BJ (cell line): Measurements from ENCODE around the gene WAC. TPM values are rescaled to one million over a fixed set of nuclear protein-coding genes. Genes with fewer than 3 reads are reported as not detected.
"Not testable (repeated sequence)": the region's sequence is repeated elsewhere in the genome, so short reads cannot be mapped to it uniquely, and the experiment has no call there.

Experiments used
- CTCF ChIA-PET: fragments of 350-600 bp; formaldehyde crosslinking; extraction: SDS; loops from one replicate; lab custom pipeline; 2021; ENCODE audit warnings: antibody characterized with exemption, inconsistent platforms; lab: Yijun Ruan, JAX
- POLR2A ChIA-PET: fragments of 300-600 bp; sonication (Branson Sonifier 250); formaldehyde crosslinking; extraction: SDS; loops from one replicate; lab custom pipeline; 2021; ENCODE audit warnings: antibody characterized with exemption; lab: Charles Lee
- DNase-seq: peaks from one replicate; pipeline ENCODE4 v3.0.0-alpha.2; 2011; ENCODE audit warnings: low read depth
- H3K27me3 ChIP-seq: 2 replicates; pipeline ENCODE4 v1.6.0; 2011; ENCODE audit warnings: low read length; ENCODE audit not compliant: control insufficient read depth, insufficient read depth
- H3K36me3 ChIP-seq: 2 replicates; pipeline ENCODE4 v1.5.1; 2011; ENCODE audit warnings: low read length; ENCODE audit not compliant: control insufficient read depth, insufficient read depth
- H3K4me3 ChIP-seq: 2 replicates; pipeline ENCODE4 v1.5.1; 2011; ENCODE audit warnings: low read depth, mild to moderate bottlenecking, control low read depth, low read length
- CTCF ChIP-seq: IDR thresholded peaks from 2 replicates; pipeline ENCODE4 v1.5.1; 2011; ENCODE audit warnings: low read depth, mild to moderate bottlenecking, control low read depth, inconsistent platforms, low read length, moderate library complexity; ENCODE audit not compliant: insufficient read depth
- polyA minus RNA-seq: library from RNA; depleted of rRNA, polyadenylated mRNA; stranded (reverse); fragments of >200 nt; gene quantifications from 2 replicates; pipeline ENCODE4 v1.2.3, GENCODE V29; 2011; rRNA and poly(A)+ RNA removed
- polyA plus RNA-seq: library from polyadenylated mRNA; depleted of rRNA; stranded (reverse); fragments of >200 nt; gene quantifications from 2 replicates; pipeline ENCODE4 v1.2.3, GENCODE V29; 2011; rRNA removed

WAC gene
- polyA plus RNA-seq (47.7 and 78.7 TPM in 2 replicates), polyA minus RNA-seq (41.6 and 58.3 TPM in 2 replicates)

- H3K4me3 ChIP-seq: peak within 1 kb of the TSS; percentile 97
- CTCF ChIA-PET: interaction anchor here (0.8 to 1.1 kb wide), 5 partner anchors 9 to 104 kb away, joined by 3 read pairs; no protein-coding TSS in a partner anchor
- H3K36me3 ChIP-seq: peaks cover 10% of the 10 kb centered on the region
- H3K27me3 ChIP-seq: no peaks in the 10 kb centered on the region
- peak; percentile 27 for TF ChIP-seq CTCF
- POLR2A ChIA-PET: no interaction called here
- DNase-seq: peak; percentile 51
These were observed at the start of gene WAC for GRCh38 chr10:28532337-28533185. WAC (plus strand) TSS chr10:28533118; CDS start chr10:28533580, 462 bp downstream.

GRCh38 chr10:28489206-28489605 is 43.7 kb upstream of the WAC start:
- ChIA-PET CTCF (interaction anchor here (0.7 to 1.2 kb wide), 2 partner anchors 25 to 101 kb away, joined by 3 read pairs; no protein-coding TSS in a partner anchor), POLR2A (no interaction called here)
- no peak for DNase-seq
- Histone ChIP-seq H3K27me3 (peaks cover 3% of the 10 kb centered on the region; the same call in 1 of the 2 replicates), H3K4me3 (no peak overlapping the region), H3K36me3 (no peaks in the 10 kb centered on the region)
- TF ChIP-seq CTCF: no peak

GRCh38 chr10:28490256-28490865 is 42.6 kb upstream of the WAC start:
- POLR2A ChIA-PET, H3K36me3 ChIP-seq, H3K27me3 ChIP-seq, DNase-seq, H3K4me3 ChIP-seq, CTCF ChIA-PET: not testable (repeated sequence)

- DNase-seq: no peak
- ChIA-PET CTCF (interaction anchor here (0.6 to 1.0 kb wide), 2 partner anchors 14 to 177 kb away, joined by 3 read pairs; no protein-coding TSS in a partner anchor), POLR2A (no interaction called here)
- Histone ChIP-seq H3K36me3 (no peaks in the 10 kb centered on the region), H3K4me3 (no peak overlapping the region), H3K27me3 (peaks cover 4% of the 10 kb centered on the region)
- no peak for TF ChIP-seq CTCF
These were observed 40.6 kb upstream of the WAC start for GRCh38 chr10:28492116-28492920.

- TF ChIP-seq CTCF: no peak
- H3K36me3 ChIP-seq: no peaks in the 10 kb centered on the region
- POLR2A ChIA-PET: no interaction called here
- no peak for DNase-seq
- no peak overlapping the region for H3K4me3 ChIP-seq
- H3K27me3 ChIP-seq: peaks cover 4% of the 10 kb centered on the region
- CTCF ChIA-PET: interaction anchor here (1.0 kb wide), 1 partner anchor 23 kb away, joined by 3 read pairs; no protein-coding TSS in a partner anchor
These were observed 38.5 kb upstream of the WAC start for GRCh38 chr10:28494420-28494819.
